Fibroblast of lung (primary cell): ENCODE measurements around the gene PCDHA6. TPM values are rescaled to one million over a fixed set of nuclear protein-coding genes. Genes with fewer than 3 reads are reported as not detected.
"Not testable (repeated sequence)": the region's sequence is repeated elsewhere in the genome, so short reads cannot be mapped to it uniquely, and the experiment has no call there.

Experiments used
- DNase-seq, 2 donors: peaks; one replicate each; pipeline versions ENCODE4 v3.0.0 to v3.0.0-alpha.2; 2010; ENCODE audit warnings: low read depth in 2 of 2
- H2AFZ ChIP-seq: 2 replicates; pipeline ENCODE4 v1.5.1; 2012; ENCODE audit warnings: low read length, control low read depth, inconsistent platforms
- H3K27ac ChIP-seq: 2 replicates; pipeline ENCODE4 v1.5.1; 2011; ENCODE audit warnings: low read length, control low read depth; ENCODE audit not compliant: insufficient read depth
- H3K27me3 ChIP-seq: 2 replicates; pipeline ENCODE4 v1.5.1; 2011; ENCODE audit warnings: mild to moderate bottlenecking, low read length; ENCODE audit not compliant: control insufficient read depth, insufficient read depth
- H3K36me3 ChIP-seq: 2 replicates; pipeline ENCODE4 v1.5.1; 2011; ENCODE audit warnings: low read length; ENCODE audit not compliant: control insufficient read depth, insufficient read depth
- H3K4me1 ChIP-seq: 2 replicates; pipeline ENCODE4 v1.5.1; 2011; ENCODE audit warnings: low read length; ENCODE audit not compliant: control insufficient read depth, insufficient read depth; ENCODE audit errors: extremely low read depth
- H3K4me2 ChIP-seq: 2 replicates; pipeline ENCODE4 v1.5.1; 2011; ENCODE audit warnings: low read length, control low read depth; ENCODE audit not compliant: insufficient read depth; ENCODE audit errors: extremely low read depth
- H3K4me3 ChIP-seq, 4 experiments: fragments of 200-600 bp in 1 of 4; sonication (generic) in 1 of 4; replicated peaks in 1 of 4; 2 replicates each; pipeline ENCODE4 v1.5.1; 2011 to 2016; ENCODE audit warnings: low read length in 4 of 4, low read depth in 3 of 4, mild to moderate bottlenecking in 3 of 4, control low read depth in 2 of 4, inconsistent platforms in 1 of 4, mixed read lengths in 1 of 4; ENCODE audit not compliant: insufficient read depth in 1 of 4; ENCODE audit errors: control extremely low read depth in 1 of 4
- H3K79me2 ChIP-seq: 2 replicates; pipeline ENCODE4 v1.5.1; 2012; ENCODE audit warnings: mild to moderate bottlenecking, low read length, inconsistent platforms; ENCODE audit not compliant: control insufficient read depth, insufficient read depth
- H3K9ac ChIP-seq: 2 replicates; pipeline ENCODE4 v1.5.1; 2011; ENCODE audit warnings: mild to moderate bottlenecking, low read length, control low read depth; ENCODE audit not compliant: insufficient read depth
- H3K9me3 ChIP-seq: 2 replicates; pipeline ENCODE4 v1.5.1; 2012; ENCODE audit warnings: low read depth, low read length; ENCODE audit not compliant: control insufficient read depth, insufficient read depth
- H4K20me1 ChIP-seq: 2 replicates; pipeline ENCODE4 v1.5.1; 2011; ENCODE audit warnings: low read length; ENCODE audit not compliant: control insufficient read depth, insufficient read depth; ENCODE audit errors: extremely low read depth
- EZH2 ChIP-seq: IDR thresholded peaks from 2 replicates; pipeline ENCODE4 v1.5.1; 2012; ENCODE audit warnings: low read length, control low read depth, mild to moderate bottlenecking; ENCODE audit errors: missing control alignments
- polyA plus RNA-seq, 2 donors: library from polyadenylated mRNA; depleted of rRNA in 1 of 2; stranded (reverse) in 1 of 2; unstranded in 1 of 2; fragments of >200 nt; gene quantifications; 2 replicates each; pipeline ENCODE4 v1.2.1, GENCODE V29; 2011 to 2012; ENCODE audit warnings: missing spikeins in 1 of 2
- total RNA-seq: library from RNA; depleted of rRNA; stranded (reverse); fragments of >200 nt; gene quantifications from 2 replicates; pipeline ENCODE4 v1.2.1, GENCODE V29; 2014
- TF ChIP-seq, protein P1 (sequence below), 2 donors: IDR thresholded peaks in 1 of 2; conservative IDR thresholded peaks in 1 of 2; 1 replicate in 1 of 2; 2 replicates in 1 of 2; pipeline ENCODE4 v1.5.1; 2011 to 2012; ENCODE audit warnings: low read length in 2 of 2, control low read depth in 1 of 2, inconsistent platforms in 1 of 2, low read depth in 1 of 2, mild to moderate bottlenecking in 1 of 2

The PCDHA6 gene
- total and polyA plus RNA-seq, 2 donors (not counting 1 experiment from before 2014, with no cell fraction given), result 2.8 to 3.6 TPM

DNA sequence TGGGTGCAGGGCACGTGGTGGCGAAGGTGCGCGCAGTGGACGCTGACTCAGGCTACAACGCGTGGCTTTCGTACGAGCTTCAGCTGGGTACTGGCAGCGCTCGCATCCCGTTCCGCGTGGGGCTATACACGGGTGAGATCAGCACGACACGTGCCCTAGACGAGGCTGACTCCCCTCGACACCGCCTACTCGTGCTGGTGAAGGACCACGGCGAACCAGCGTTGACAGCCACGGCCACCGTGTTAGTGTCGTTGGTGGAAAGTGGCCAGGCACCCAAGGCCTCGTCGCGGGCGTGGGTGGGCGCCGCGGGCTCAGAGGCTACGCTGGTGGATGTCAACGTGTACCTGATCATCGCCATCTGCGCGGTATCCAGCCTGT lies 31.1 kb upstream of the PCDHA6 start:
- DNase-seq, result no peak
- Histone ChIP-seq H3K27ac (no peak overlapping the region), H3K79me2 (no peaks in the 10 kb centered on the region), H3K9me3 (no peaks in the 10 kb centered on the region), H3K4me3 (no peak overlapping the region), H3K9ac (no peak overlapping the region), H3K4me1 (no peaks in the 10 kb centered on the region), H3K27me3 (no peaks in the 10 kb centered on the region), H2AFZ (no peak overlapping the region), H3K36me3 (no peaks in the 10 kb centered on the region), H4K20me1 (no peaks in the 10 kb centered on the region), H3K4me2 (no peak overlapping the region)
- TF ChIP-seq, protein P1, sequence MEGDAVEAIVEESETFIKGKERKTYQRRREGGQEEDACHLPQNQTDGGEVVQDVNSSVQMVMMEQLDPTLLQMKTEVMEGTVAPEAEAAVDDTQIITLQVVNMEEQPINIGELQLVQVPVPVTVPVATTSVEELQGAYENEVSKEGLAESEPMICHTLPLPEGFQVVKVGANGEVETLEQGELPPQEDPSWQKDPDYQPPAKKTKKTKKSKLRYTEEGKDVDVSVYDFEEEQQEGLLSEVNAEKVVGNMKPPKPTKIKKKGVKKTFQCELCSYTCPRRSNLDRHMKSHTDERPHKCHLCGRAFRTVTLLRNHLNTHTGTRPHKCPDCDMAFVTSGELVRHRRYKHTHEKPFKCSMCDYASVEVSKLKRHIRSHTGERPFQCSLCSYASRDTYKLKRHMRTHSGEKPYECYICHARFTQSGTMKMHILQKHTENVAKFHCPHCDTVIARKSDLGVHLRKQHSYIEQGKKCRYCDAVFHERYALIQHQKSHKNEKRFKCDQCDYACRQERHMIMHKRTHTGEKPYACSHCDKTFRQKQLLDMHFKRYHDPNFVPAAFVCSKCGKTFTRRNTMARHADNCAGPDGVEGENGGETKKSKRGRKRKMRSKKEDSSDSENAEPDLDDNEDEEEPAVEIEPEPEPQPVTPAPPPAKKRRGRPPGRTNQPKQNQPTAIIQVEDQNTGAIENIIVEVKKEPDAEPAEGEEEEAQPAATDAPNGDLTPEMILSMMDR (conservative IDR thresholded peaks at IDR 0.05 in 1 of 2, IDR thresholded peaks at IDR 0.05 in 1 of 2; ENCODE audit: low read depth in 1 of 2, low read length in 2 of 2), result no peak
- TF ChIP-seq EZH2, result no peak

DNA sequence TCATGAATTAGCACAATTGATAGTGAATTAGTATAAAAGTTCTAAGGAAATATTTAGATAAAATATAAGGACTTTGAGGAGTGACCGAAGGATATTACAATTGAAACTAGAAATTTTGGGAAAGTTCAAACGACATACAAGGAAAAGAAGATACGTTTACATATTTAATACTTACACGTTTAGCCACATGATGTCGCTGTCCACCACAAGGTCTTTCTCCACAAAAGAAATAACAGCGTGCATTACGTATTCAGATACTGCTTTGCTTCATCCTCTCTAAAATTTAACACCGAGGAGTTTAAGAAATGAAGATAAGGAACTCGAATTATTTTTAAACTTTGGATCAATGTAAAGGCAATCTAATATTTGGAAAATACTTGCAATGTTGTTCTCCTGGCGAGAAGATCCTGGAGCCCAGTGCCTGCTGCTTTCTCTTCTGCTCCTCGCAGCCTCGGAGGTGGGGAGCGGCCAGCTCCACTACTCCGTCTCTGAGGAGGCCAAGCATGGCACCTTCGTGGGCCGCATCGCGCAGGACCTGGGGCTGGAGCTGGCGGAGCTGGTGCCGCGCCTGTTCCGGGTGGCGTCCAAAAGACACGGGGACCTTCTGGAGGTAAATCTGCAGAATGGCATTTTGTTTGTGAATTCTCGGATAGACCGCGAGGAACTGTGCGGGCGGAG lies 26.8 kb upstream of the PCDHA6 start, which contains the start of gene PCDHA3:
Gene PCDHA3 (plus strand): TSS at position 242 of the 678 bp plus-strand sequence.
- TF ChIP-seq EZH2, result no peak
- TF ChIP-seq, protein P1 (conservative IDR thresholded peaks at IDR 0.05 in 1 of 2, IDR thresholded peaks at IDR 0.05 in 1 of 2; ENCODE audit: low read depth in 1 of 2, low read length in 2 of 2), result peak in 1 of 2 donors; percentile 26
- H2AFZ ChIP-seq, result no peak within 1 kb of the TSS
- no peak within 1 kb of the TSS for H3K4me2 ChIP-seq
- no peaks in the 10 kb centered on the region for H3K79me2 ChIP-seq
- H3K27me3 ChIP-seq, result no peaks in the 10 kb centered on the region
- DNase-seq, result peak; percentile 18 to 39
- H3K27ac ChIP-seq, result no peak within 1 kb of the TSS
- H3K4me3 ChIP-seq, result peak within 1 kb of the TSS in 2 of 4 experiments; percentile 0 to 45
- no peaks in the 10 kb centered on the region for H3K4me1 ChIP-seq
- no peaks in the 10 kb centered on the region for H3K36me3 ChIP-seq
- H4K20me1 ChIP-seq, result no peaks in the 10 kb centered on the region
- H3K9me3 ChIP-seq, result no peaks in the 10 kb centered on the region
- H3K9ac ChIP-seq, result no peak within 1 kb of the TSS

DNA sequence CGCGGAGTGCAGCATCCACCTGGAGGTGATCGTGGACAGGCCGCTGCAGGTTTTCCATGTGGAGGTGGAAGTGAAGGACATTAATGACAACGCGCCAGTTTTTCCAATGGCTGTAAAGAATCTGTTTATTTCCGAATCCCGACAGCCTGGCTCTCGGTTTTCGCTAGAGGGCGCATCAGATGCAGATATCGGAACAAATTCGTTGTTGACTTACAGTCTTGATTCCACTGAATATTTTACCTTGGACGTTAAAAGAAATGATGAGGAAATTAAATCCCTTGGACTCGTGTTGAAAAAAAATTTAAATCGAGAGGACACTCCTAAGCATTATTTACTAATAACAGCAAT lies 26.3 kb upstream of the PCDHA6 start:
- H3K79me2 ChIP-seq, result no peaks in the 10 kb centered on the region
- no peak overlapping the region for H3K27ac ChIP-seq
- no peaks in the 10 kb centered on the region for H3K27me3 ChIP-seq
- H4K20me1 ChIP-seq, result no peaks in the 10 kb centered on the region
- TF ChIP-seq, protein P1 (conservative IDR thresholded peaks at IDR 0.05 in 1 of 2, IDR thresholded peaks at IDR 0.05 in 1 of 2; ENCODE audit: low read depth in 1 of 2, low read length in 2 of 2), result peak; percentile 18 to 23
- no peak for TF ChIP-seq EZH2
- H3K36me3 ChIP-seq, result no peaks in the 10 kb centered on the region
- peak overlapping the region in 1 of 4 experiments; percentile 45 for H3K4me3 ChIP-seq
- DNase-seq, result no peak
- no peaks in the 10 kb centered on the region for H3K9me3 ChIP-seq
- H2AFZ ChIP-seq, result no peak overlapping the region
- no peak overlapping the region for H3K4me2 ChIP-seq
- no peak overlapping the region for H3K9ac ChIP-seq
- H3K4me1 ChIP-seq, result no peaks in the 10 kb centered on the region

DNA sequence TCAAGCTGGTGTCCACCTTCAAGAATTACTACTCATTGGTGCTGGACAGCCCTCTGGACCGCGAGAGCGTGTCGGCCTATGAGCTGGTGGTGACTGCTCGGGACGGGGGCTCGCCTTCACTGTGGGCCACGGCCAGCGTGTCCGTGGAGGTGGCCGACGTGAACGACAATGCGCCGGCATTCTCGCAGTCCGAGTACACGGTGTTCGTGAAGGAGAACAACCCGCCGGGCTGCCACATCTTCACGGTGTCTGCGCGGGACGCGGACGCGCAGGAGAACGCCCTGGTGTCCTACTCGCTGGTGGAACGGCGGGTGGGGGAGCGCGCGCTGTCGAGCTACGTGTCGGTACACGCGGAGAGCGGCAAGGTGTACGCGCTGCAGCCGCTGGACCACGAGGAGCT lies 25.4 kb upstream of the PCDHA6 start:
- not testable (repeated sequence) for H4K20me1 ChIP-seq, H3K36me3 ChIP-seq, H2AFZ ChIP-seq, H3K79me2 ChIP-seq, H3K4me1 ChIP-seq, H3K4me3 ChIP-seq, DNase-seq, H3K4me2 ChIP-seq, H3K27me3 ChIP-seq, H3K9me3 ChIP-seq, H3K9ac ChIP-seq, H3K27ac ChIP-seq
